ENCODE data around the gene MRC1.

DNA sequence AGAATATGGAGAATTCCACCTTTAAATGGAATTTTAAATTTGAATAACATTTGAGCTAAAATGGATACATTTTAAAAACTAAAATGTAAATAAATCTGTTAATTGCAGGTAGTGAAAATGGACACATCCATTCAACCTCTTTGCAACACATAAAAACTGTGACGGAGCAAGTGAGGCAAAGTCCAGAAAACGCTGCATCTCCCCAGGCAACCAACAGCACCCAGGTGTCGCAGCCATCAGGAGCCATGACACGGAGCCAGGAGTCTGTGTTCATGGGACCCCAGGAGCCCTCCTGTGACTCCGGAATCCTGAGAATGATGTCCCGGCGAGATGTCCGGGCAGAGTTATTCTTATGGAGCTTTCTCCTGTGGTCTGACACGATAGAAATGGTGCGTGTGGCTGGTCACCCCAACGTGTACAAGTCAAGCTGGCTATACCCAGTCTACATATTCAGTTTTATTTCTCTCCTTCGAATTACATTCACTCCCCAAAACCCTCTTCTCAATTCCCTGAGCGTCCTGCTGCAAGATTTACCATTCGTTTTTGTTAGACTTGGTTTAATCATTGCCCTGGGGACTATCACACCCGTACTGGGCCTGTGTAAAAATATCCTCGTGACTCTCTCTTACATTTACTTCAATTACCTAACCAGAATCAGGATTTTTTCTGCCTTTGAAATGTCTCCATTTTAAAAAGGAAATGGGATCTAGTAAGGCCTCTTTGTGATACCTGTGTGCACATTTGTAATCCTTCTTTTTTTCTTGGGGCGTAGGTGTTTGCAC is 13.1 kb upstream of the MRC1 start:
- TF ChIP-seq, protein P1, sequence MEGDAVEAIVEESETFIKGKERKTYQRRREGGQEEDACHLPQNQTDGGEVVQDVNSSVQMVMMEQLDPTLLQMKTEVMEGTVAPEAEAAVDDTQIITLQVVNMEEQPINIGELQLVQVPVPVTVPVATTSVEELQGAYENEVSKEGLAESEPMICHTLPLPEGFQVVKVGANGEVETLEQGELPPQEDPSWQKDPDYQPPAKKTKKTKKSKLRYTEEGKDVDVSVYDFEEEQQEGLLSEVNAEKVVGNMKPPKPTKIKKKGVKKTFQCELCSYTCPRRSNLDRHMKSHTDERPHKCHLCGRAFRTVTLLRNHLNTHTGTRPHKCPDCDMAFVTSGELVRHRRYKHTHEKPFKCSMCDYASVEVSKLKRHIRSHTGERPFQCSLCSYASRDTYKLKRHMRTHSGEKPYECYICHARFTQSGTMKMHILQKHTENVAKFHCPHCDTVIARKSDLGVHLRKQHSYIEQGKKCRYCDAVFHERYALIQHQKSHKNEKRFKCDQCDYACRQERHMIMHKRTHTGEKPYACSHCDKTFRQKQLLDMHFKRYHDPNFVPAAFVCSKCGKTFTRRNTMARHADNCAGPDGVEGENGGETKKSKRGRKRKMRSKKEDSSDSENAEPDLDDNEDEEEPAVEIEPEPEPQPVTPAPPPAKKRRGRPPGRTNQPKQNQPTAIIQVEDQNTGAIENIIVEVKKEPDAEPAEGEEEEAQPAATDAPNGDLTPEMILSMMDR (conservative IDR thresholded peaks at IDR 0.05): no peak
- no peak for TF ChIP-seq ZFX (IDR thresholded peaks at IDR 0.05)
